Upper lobe of left lung (tissue), 6 donors: ENCODE data around the gene ERMP1. TPM values are rescaled to one million over a fixed set of nuclear protein-coding genes. Genes with fewer than 3 reads are reported as not detected.

ENCODE experiments used
- ATAC-seq, 2 donors: fragments of 200-7000 bp; cut with Tn5 transposase; one replicate each; pipeline ENCODE4 v1.9.1; 2022; ENCODE audit warnings: mild to moderate bottlenecking in 2 of 2, moderate library complexity in 2 of 2; ENCODE audit not compliant: low FRiP score in 2 of 2
- DNase-seq, 2 donors: peaks; one replicate each; pipeline ENCODE4 v3.0.0-alpha.2; 2019 to 2020
- H3K27ac ChIP-seq, 4 donors: fragments of 200-600 bp; sonication (generic); one replicate each; pipeline ENCODE4 v1.5.1; 2016 to 2019
- H3K27me3 ChIP-seq, 4 donors: fragments of 200-600 bp; sonication (generic); one replicate each; pipeline ENCODE4 v1.5.1; 2017 to 2019
- H3K36me3 ChIP-seq, 4 donors: fragments of 200-600 bp; sonication (generic); one replicate each; pipeline ENCODE4 v1.5.1; 2016 to 2019
- H3K4me1 ChIP-seq, 4 donors: fragments of 200-600 bp; sonication (generic); one replicate each; pipeline ENCODE4 v1.5.1; 2018 to 2019
- H3K4me3 ChIP-seq, 4 donors: fragments of 200-600 bp; sonication (generic); one replicate each; pipeline ENCODE4 v1.5.1; 2017 to 2019; ENCODE audit warnings: mild to moderate bottlenecking in 2 of 4, moderate library complexity in 1 of 4
- H3K9me3 ChIP-seq, 4 donors: fragments of 200-600 bp; sonication (generic); one replicate each; pipeline ENCODE4 v1.5.1; 2018 to 2019
- EP300 ChIP-seq, 4 donors: sonication (generic); formaldehyde crosslinking; IDR thresholded peaks; one replicate each; pipeline ENCODE4 v1.5.1; 2017; ENCODE audit warnings: antibody characterized with exemption in 4 of 4, control low read depth in 2 of 4
- POLR2A ChIP-seq, 4 donors: fragments of 450-650 bp; IDR thresholded peaks; one replicate each; pipeline ENCODE4 v1.5.1; 2016 to 2017; ENCODE audit warnings: antibody characterized with exemption in 4 of 4, mild to moderate bottlenecking in 2 of 4
- POLR2AphosphoS5 ChIP-seq, 2 donors: sonication (generic); formaldehyde crosslinking; IDR thresholded peaks; one replicate each; pipeline ENCODE4 v1.5.1; 2017; ENCODE audit warnings: antibody characterized with exemption in 2 of 2
- WGBS, 2 donors: methylation state at CpG; one replicate each; pipeline ENCODE4 v1.1.5; 2017 to 2018; 5-methylcytosine and 5-hydroxymethylcytosine counted together
- total RNA-seq, 6 donors: library from RNA; depleted of rRNA in 4 of 6; stranded (reverse); fragments of >200 nt in 4 of 6; gene quantifications; one replicate each; pipeline versions ENCODE4 v1.1.0 to v1.2.1, GENCODE V29; 2016 to 2021
- TF ChIP-seq, protein P1 (sequence below), 6 experiments: fragments of 450-650 bp in 4 of 6; fragments of 200-600 bp in 2 of 6; sonication (generic) in 2 of 6; IDR thresholded peaks; one replicate each; pipeline ENCODE4 v1.5.1; 2016 to 2019; ENCODE audit warnings: antibody characterized with exemption in 6 of 6
- donor health status: DM: no; HTN: no; CAD: no; lungs with moderate emphysema.
- donor health status: DM: no; HTN: yes; CAD: no; lungs with severe emphysema.

The ERMP1 gene
- total RNA-seq, 6 donors from 2014 or later = 8.4 to 27.4 (median 20.5) TPM

DNA sequence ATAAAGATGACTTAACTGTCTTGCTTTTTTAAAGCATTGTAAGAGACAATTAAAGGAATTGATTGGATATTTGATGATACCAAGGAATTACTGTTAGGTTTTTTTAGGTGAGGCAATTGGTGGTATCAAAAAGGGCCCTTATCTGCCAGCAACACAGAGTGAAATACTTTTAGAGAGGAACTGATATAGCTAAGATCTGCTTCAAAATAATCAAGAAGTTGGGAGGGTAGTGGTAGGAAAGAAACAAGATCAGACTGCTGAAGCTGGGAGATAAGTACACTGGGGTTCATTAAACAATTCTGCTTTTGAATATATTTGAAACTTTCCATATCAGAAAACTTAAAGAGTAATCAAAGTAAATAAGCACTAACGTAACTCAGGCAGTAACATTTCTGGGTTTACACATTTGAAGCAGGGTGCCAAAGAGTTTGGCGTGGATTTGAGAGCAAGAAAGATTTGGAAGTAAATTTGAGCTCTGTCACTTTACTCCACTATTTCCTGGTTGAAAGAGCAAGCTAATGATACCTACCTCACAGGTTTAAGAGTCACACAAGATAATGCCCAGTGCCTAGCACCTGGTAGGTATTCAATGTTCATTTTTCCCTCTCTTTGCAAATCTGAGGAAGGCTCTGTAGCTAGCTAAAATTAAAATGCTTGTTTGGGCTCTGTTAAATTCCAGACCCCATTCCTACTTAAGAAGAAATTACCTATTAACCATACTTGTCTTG is 6.9 kb downstream of the ERMP1 start:
- no peaks in the 10 kb centered on the region for H3K27me3 ChIP-seq
- no peak overlapping the region for H3K27ac ChIP-seq
- H3K4me3 ChIP-seq = no peak overlapping the region
- peaks cover 0 to 37% (median 9%) of the 10 kb centered on the region in 4 donors for H3K36me3 ChIP-seq
- ATAC-seq (no peak), DNase-seq (no peak)
- TF ChIP-seq POLR2AphosphoS5 (IDR thresholded peaks at IDR 0.05) (no peak), EP300 (IDR thresholded peaks at IDR 0.05) (no peak), POLR2A (IDR thresholded peaks at IDR 0.05) (no peak)
- TF ChIP-seq, protein P1, sequence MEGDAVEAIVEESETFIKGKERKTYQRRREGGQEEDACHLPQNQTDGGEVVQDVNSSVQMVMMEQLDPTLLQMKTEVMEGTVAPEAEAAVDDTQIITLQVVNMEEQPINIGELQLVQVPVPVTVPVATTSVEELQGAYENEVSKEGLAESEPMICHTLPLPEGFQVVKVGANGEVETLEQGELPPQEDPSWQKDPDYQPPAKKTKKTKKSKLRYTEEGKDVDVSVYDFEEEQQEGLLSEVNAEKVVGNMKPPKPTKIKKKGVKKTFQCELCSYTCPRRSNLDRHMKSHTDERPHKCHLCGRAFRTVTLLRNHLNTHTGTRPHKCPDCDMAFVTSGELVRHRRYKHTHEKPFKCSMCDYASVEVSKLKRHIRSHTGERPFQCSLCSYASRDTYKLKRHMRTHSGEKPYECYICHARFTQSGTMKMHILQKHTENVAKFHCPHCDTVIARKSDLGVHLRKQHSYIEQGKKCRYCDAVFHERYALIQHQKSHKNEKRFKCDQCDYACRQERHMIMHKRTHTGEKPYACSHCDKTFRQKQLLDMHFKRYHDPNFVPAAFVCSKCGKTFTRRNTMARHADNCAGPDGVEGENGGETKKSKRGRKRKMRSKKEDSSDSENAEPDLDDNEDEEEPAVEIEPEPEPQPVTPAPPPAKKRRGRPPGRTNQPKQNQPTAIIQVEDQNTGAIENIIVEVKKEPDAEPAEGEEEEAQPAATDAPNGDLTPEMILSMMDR (IDR thresholded peaks at IDR 0.05) = no peak
- H3K4me1 ChIP-seq = peaks cover 0 to 4% (median under 1%) of the 10 kb centered on the region in 4 donors
- no peaks in the 10 kb centered on the region for H3K9me3 ChIP-seq
- 85% methylated on average over 2 of the region's 2 CpGs for WGBS, 2 donors

DNA sequence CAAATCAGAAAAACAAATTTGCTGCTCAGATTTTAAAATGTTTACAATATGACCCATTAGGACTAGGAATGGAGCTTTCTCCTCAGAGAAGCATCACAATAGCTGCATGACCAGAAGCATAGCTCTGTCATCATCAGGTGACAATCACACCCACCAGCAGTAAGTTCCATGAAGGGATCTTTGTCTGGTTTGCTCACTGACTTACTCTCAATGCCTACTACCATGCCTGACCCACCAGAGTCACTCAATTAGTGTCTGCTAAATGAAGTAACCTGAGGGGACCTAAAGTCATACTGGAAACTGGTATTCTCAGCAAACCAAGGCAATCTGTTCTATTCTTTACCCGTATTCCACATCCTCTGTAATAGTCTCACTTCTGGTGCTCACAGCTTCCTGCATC is 7.7 kb downstream of the ERMP1 start:
- H3K4me3 ChIP-seq = no peak overlapping the region
- WGBS, 2 donors = 65 to 71% methylated on average over 1 of the region's 1 CpG
- ATAC-seq (no peak), DNase-seq (no peak)
- no peaks in the 10 kb centered on the region for H3K27me3 ChIP-seq
- H3K27ac ChIP-seq = no peak overlapping the region
- no peaks in the 10 kb centered on the region for H3K4me1 ChIP-seq
- TF ChIP-seq POLR2AphosphoS5 (IDR thresholded peaks at IDR 0.05) = no peak
- TF ChIP-seq, protein P1 (IDR thresholded peaks at IDR 0.05) = no peak
- no peak for TF ChIP-seq EP300 (IDR thresholded peaks at IDR 0.05)
- no peak for TF ChIP-seq POLR2A (IDR thresholded peaks at IDR 0.05)
- no peaks in the 10 kb centered on the region for H3K9me3 ChIP-seq
- peaks cover 0 to 40% (median 9%) of the 10 kb centered on the region in 4 donors for H3K36me3 ChIP-seq

DNA sequence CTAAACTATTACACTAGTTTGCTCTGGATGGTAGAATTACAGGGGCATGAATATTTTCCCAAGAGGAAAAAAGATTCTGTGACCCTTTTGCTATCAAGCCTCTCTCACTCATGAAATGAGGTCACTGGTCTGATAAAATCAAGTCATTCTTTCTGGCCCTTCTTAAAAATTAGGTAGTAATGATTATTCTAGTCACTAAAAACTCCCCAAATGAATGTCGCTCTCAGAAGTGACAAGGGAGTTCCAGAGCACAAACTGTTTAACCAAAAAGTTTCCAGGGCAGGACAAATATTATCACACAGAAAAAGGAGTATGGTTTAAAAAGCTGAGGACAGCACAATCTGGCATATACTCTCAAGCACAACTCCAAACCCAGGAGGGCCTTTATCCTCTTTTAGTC is 12.5 kb downstream of the ERMP1 start:
- Histone ChIP-seq H3K4me3 (no peak overlapping the region), H3K27me3 (no peaks in the 10 kb centered on the region), H3K9me3 (no peaks in the 10 kb centered on the region), H3K27ac (no peak overlapping the region), H3K4me1 (no peaks in the 10 kb centered on the region), H3K36me3 (peaks cover 0 to 48% (median 9%) of the 10 kb centered on the region in 4 donors)
- ATAC-seq = no peak
- DNase-seq = no peak
- WGBS, 2 donors = 95 to 100% methylated on average over 1 of the region's 1 CpG
- TF ChIP-seq POLR2A (IDR thresholded peaks at IDR 0.05) (no peak), EP300 (IDR thresholded peaks at IDR 0.05) (no peak), POLR2AphosphoS5 (IDR thresholded peaks at IDR 0.05) (no peak)
- TF ChIP-seq, protein P1 (IDR thresholded peaks at IDR 0.05) = no peak

DNA sequence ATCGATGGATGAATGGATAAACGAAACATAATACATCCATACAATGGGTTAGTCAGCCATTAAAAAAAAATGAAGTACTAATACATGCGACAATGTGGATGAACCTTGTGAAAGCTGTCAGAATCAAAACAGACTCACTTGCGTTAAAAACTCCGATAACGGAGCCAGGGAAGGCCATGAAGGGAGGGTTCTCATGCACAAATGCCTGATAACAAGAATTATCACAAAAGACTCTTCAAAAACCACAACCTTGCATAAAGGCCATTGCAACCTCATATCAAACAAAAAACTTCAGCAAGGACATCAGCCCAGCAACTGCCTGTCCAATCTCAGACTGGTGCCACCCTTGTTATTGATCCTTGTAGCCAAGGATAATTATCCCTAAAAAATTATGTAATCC is 13.7 kb downstream of the ERMP1 start:
- Histone ChIP-seq H3K4me3 (no peak overlapping the region), H3K4me1 (no peaks in the 10 kb centered on the region), H3K27me3 (no peaks in the 10 kb centered on the region), H3K36me3 (peaks cover 0 to 41% (median 7%) of the 10 kb centered on the region in 4 donors), H3K9me3 (no peaks in the 10 kb centered on the region), H3K27ac (no peak overlapping the region)
- DNase-seq (no peak), ATAC-seq (no peak)
- TF ChIP-seq POLR2AphosphoS5 (IDR thresholded peaks at IDR 0.05) (no peak), POLR2A (IDR thresholded peaks at IDR 0.05) (no peak), EP300 (IDR thresholded peaks at IDR 0.05) (no peak)
- TF ChIP-seq, protein P1 (IDR thresholded peaks at IDR 0.05) = no peak
- WGBS, 2 donors = 92 to 93% methylated on average over 6 of the region's 6 CpGs
